ENCODE measurements around the gene IGF1R. TPM values are rescaled to one million over a fixed set of nuclear protein-coding genes. Genes with fewer than 3 reads are reported as not detected.

Gene IGF1R
- polyA plus RNA-seq, 1 experiment, result 21.6 TPM

GRCh38 chr15:98791046-98791701 is 142.8 kb downstream of the IGF1R start:
- CTCF ChIA-PET, result interaction anchor here (1.0 to 6.9 kb wide), 5 partner anchors 11 to 131 kb away, joined by 4 to 61 read pairs (median 5); no protein-coding TSS in a partner anchor
- Histone ChIP-seq H3K4me3 (ENCODE audit: low read depth, low read length) (no peak overlapping the region), H3K27me3 (ENCODE audit: control insufficient read depth, insufficient read depth, low read length) (no peaks in the 10 kb centered on the region), H3K27ac (ENCODE audit: low read depth, low read length) (no peak overlapping the region), H3K9me3 (ENCODE audit: control insufficient read depth, insufficient read depth, low read length) (no peaks in the 10 kb centered on the region)
- no peak for DNase-seq (ENCODE audit: low read depth, low spot score)
- TF ChIP-seq CTCF (IDR thresholded peaks at IDR 0.05; ENCODE audit: low read depth, low read length), result no peak
- POLR2A ChIA-PET, result interaction anchor here (0.5 to 0.6 kb wide), 2 partner anchors 8 to 78 kb away, joined by 5 to 6 read pairs; no protein-coding TSS in a partner anchor

GRCh38 chr15:98792117-98792516 is 143.8 kb downstream of the IGF1R start:
- POLR2A ChIA-PET, result no interaction called here
- no peak for DNase-seq (ENCODE audit: low read depth, low spot score)
- Histone ChIP-seq H3K27me3 (ENCODE audit: control insufficient read depth, insufficient read depth, low read length) (no peaks in the 10 kb centered on the region), H3K27ac (ENCODE audit: low read depth, low read length) (no peak overlapping the region), H3K9me3 (ENCODE audit: control insufficient read depth, insufficient read depth, low read length) (no peaks in the 10 kb centered on the region), H3K4me3 (ENCODE audit: low read depth, low read length) (no peak overlapping the region)
- CTCF ChIA-PET, result interaction anchor here (1.6 to 6.9 kb wide), 3 partner anchors 12 to 88 kb away, joined by 5 to 61 read pairs (median 7); no protein-coding TSS in a partner anchor
- no peak for TF ChIP-seq CTCF (IDR thresholded peaks at IDR 0.05; ENCODE audit: low read depth, low read length)

- no peak overlapping the region for H3K4me3 ChIP-seq (ENCODE audit: low read depth, low read length)
- CTCF ChIA-PET, result interaction anchor here (0.8 to 6.9 kb wide), 5 partner anchors 13 to 306 kb away, joined by 3 to 61 read pairs (median 4); no protein-coding TSS in a partner anchor
- no peaks in the 10 kb centered on the region for H3K9me3 ChIP-seq (ENCODE audit: control insufficient read depth, insufficient read depth, low read length)
- no peaks in the 10 kb centered on the region for H3K27me3 ChIP-seq (ENCODE audit: control insufficient read depth, insufficient read depth, low read length)
- H3K27ac ChIP-seq (ENCODE audit: low read depth, low read length), result no peak overlapping the region
- POLR2A ChIA-PET, result interaction anchor here (0.9 kb wide), 1 partner anchor 123 kb away, joined by 3 read pairs; no protein-coding TSS in a partner anchor
- TF ChIP-seq CTCF (IDR thresholded peaks at IDR 0.05; ENCODE audit: low read depth, low read length), result no peak
- no peak for DNase-seq (ENCODE audit: low read depth, low spot score)
Measured at GRCh38 chr15:98794211-98794610, 145.9 kb downstream of the IGF1R start.

GRCh38 chr15:98794748-98795147 is 146.4 kb downstream of the IGF1R start:
- ChIA-PET POLR2A (interaction anchor here (0.5 to 0.9 kb wide), 3 partner anchors 62 to 126 kb away, joined by 3 to 4 read pairs (median 3); no protein-coding TSS in a partner anchor), CTCF (interaction anchor here (0.8 to 6.9 kb wide), 5 partner anchors 13 to 306 kb away, joined by 3 to 61 read pairs (median 4); no protein-coding TSS in a partner anchor)
- H3K9me3 ChIP-seq (ENCODE audit: control insufficient read depth, insufficient read depth, low read length), result no peaks in the 10 kb centered on the region
- no peak overlapping the region for H3K27ac ChIP-seq (ENCODE audit: low read depth, low read length)
- no peak for TF ChIP-seq CTCF (IDR thresholded peaks at IDR 0.05; ENCODE audit: low read depth, low read length)
- peak; percentile 56 for DNase-seq (ENCODE audit: low read depth, low spot score)
- no peak overlapping the region for H3K4me3 ChIP-seq (ENCODE audit: low read depth, low read length)
- no peaks in the 10 kb centered on the region for H3K27me3 ChIP-seq (ENCODE audit: control insufficient read depth, insufficient read depth, low read length)

- ChIA-PET CTCF (interaction anchor here (2.0 kb wide), 1 partner anchor 136 kb away, joined by 5 read pairs; no protein-coding TSS in a partner anchor), POLR2A (no interaction called here)
- Histone ChIP-seq H3K4me3 (ENCODE audit: low read depth, low read length) (no peak overlapping the region), H3K27me3 (ENCODE audit: control insufficient read depth, insufficient read depth, low read length) (no peaks in the 10 kb centered on the region), H3K27ac (ENCODE audit: low read depth, low read length) (no peak overlapping the region), H3K9me3 (ENCODE audit: control insufficient read depth, insufficient read depth, low read length) (no peaks in the 10 kb centered on the region)
- no peak for DNase-seq (ENCODE audit: low read depth, low spot score)
- TF ChIP-seq CTCF (IDR thresholded peaks at IDR 0.05; ENCODE audit: low read depth, low read length), result no peak
Measured at GRCh38 chr15:98795980-98796379, 147.6 kb downstream of the IGF1R start.

Data from AG04450 (cell line).